Stimulated activated CD4-positive, alpha-beta T cell treated with anti-CD3 and anti-CD28 coated beads, Interleukin-4, amount 100 ng/mL, for 4 hours (primary cell): ENCODE data around the gene ACTN2.

ENCODE experiments used
- DNase-seq, 2 experiments: peaks; one replicate each; pipeline ENCODE4 v3.0.0-alpha.2; 2020

Gene ACTN2

DNA sequence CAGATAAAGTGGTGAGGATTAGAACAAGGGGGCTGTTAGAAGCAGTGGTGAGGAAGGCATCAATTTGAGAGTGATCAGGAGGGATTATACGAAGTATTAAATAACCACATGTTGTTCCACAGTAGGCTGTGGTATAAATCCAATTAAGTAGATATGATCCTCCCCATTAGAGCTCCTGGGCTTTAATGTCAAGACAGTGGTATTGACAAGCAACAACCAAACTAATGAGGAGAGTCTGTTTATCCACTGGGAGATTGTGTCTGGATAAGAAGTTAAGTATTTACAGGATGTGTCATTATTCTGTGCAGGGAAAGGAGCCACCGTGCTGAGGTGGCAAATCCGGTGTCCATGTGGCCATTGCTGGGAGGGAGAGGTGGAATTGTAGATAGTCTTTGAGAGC is 5.8 kb downstream of the ACTN2 start:
- no peak for DNase-seq

DNA sequence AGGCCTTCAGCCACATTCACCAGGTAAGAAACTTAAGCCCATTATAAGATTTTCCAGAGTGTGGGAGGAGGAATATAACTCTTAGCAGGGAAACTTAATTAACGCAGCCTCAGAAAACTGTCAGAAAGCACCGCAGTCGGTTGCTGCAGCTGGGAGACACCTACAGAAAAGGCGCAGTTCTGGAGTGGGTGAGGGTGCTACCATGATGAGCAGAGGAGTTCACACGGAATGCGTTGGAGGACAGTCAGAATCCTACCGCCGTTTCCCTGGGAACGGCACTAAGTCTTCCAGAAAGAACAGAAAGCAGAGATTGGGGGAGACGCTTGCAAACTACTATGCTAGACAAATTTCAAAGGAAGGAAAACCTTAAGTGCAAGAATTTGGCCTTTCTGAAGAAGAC is 6.4 kb downstream of the ACTN2 start:
- DNase-seq: no peak

DNA sequence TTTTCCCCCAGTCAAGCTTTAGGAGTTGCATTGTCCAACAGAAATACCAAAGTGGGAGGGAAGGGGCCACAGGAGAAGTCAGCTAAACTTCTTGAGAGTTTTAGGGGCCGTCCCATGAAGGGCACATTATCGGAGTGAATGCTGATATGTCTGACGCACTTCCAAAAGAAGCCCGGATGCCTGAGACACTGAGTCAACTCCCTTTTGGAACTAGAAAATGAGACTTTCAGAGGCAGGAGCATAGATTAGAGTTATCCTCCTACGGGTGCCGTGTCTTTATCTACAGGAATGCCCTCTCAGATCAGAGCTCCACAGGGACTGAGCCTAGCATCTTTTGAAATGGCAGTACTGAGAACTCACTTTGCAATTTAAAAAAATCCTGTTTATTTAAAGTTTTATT is 13.1 kb downstream of the ACTN2 start:
- no peak for DNase-seq

DNA sequence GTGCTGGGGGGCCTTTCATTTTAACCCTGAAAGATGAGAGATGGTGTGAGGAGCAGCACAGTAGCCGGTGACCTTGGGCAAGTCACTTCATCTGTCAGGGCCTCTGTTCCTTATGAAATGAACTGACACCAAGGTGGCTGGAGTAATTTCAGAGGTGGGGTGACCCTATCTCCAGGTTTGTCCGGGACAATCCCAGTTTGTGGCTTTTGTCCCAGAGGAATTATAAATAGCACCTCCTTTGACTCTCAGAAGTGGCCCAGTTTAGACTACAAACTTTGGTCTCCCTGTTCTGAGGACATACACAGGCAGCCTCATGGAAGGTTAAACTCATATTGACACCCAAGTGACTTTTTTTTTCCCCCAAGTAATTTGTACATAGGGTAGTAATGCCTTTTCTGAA is 14.6 kb downstream of the ACTN2 start:
- no peak for DNase-seq

DNA sequence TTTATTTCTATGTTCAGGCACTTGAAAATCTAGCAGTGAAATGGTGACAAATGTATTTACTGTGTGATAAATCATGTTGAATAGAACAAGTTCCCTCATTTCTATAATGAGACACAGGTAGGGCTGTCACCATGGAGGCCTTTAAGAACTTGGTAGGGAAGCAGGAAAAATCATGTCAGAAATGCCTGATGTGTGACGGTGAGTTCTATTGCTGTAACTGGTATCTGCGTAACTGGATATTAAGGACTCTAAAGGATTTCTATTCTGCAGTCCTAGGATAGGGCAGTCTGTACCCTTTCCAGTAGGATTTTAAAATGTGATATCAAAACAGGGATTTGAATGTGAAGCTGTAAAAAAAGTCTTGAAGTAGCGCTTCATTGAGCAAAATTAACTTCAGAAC is 15.5 kb downstream of the ACTN2 start:
- DNase-seq: no peak

DNA sequence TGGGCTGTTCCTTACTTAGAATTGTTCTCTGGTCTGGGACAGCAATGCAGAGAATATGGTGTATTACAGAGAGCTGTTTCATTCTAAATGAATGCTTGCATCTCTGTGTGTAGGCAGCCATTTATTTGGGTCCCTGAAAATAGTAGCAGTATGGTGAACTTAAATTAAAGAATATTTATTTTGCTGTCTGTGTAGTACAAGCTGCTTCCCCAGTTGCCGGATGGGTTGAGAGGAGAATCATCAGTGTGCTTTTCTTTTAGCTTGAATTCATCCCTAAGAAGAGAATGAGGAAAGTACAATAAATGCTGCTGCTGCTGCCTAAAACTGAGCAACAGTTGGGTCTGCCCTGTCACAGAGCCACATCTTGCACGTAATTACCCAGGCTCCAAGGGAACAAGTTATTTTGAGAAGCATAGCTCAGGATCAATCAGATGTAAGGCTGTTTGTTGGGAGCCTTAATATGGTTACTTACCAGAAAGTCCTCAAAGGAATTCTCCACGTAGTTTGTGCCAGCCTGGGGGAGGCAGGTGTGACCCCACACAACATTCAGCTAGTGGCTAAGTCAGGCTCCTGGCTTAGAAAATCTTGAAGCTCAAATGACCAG is 16.6 kb downstream of the ACTN2 start:
- DNase-seq: no peak

DNA sequence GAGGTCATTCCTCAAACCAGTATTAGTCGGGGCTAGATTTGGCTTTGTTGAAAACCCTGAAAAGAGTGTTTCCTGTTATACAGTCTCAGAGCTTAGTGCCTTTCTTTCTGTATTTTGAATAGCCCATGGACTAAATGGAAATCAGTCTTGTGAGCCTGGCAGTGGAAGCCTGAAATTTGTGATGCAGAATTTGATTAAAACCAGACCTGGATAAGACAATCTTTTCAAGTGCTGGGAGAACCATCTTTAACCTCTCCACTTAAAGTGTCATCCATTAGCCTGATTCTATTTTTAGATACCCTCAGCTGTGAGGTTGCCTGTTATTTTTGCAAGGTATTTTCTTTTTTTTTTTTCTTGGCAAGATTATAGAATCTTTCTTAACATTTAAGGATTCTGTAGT is 19.5 kb downstream of the ACTN2 start:
- DNase-seq: no peak

DNA sequence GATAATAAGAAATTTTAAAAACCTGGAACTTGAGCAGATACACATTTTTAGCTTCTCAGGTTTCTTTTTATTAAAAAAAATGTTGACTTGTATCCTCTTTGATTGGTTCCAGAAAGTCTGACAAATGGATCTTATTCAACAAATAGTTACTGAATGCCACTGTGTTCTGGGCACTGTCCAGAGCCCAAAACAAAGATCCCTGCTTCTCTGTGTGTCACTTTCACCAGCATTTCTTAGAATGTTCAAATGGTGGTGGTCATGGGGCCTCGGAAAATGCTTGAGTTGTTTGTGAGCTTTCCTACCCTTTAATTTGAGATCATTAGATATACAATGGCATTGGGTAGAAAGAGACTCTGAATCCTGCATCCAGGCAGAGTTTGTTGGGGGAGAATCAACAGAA is 19.9 kb downstream of the ACTN2 start:
- DNase-seq: no peak

DNA sequence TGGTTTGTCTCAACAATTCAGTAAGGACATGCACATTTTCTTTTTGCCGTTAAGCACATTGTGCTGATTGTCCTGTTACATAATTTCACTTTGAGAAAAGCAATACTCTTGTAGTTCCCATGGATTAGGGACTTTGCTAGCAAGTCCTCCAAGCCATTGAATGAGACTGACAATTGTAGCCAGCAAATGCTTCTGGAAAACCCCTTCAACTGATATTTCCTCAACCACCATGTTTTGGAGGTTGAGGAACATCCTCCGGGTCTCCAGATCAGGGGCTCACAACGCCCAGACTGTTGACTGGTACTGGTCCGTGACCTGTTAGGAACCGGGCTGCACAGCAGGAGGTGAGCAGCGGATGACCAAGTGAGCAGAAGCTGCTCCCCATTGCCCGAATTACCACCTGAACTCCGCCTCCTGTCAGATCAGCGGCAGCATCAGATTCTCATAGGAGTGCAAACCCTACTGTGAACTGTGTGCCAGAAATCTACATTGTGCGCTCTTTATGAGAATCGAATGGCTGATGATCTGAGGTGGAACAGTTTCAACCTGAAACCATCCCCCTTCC is 24.1 kb downstream of the ACTN2 start:
- no peak for DNase-seq

DNA sequence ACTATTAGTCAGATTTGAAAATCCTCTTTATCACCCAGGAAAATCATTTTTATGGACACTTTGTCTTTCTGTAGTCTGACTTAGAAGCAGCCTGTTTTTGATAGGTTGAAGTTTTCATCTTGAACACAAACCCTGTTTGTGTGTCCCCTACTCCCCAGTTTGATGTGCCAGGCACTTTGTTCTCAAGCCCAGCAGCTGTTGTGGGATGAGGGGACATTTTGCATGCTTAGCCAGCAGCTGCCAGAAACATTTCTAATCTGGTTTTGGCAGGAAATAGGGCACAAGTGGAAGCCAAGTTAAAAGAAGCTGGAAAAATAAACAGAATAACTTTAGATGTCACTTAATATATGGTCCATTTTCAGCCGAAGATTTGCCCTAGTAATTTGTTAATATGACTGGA is 29.9 kb downstream of the ACTN2 start:
- DNase-seq: no peak

DNA sequence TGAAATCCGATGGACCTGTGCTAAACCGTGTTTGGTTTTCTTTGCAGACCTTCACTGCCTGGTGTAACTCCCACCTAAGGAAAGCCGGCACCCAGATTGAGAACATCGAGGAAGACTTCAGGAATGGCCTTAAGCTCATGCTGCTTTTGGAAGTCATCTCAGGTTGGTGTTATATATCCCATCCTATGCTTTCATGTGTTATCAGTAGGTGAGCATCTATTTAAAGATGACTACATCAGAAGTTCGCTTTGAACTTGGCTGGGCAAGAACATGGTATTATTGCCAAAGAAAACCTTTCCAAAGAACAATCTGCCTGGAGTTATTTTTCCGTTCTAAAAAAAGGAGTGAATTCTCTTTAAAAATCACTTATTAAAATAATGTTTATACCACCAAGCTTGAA is 31.5 kb downstream of the ACTN2 start:
- DNase-seq: no peak

DNA sequence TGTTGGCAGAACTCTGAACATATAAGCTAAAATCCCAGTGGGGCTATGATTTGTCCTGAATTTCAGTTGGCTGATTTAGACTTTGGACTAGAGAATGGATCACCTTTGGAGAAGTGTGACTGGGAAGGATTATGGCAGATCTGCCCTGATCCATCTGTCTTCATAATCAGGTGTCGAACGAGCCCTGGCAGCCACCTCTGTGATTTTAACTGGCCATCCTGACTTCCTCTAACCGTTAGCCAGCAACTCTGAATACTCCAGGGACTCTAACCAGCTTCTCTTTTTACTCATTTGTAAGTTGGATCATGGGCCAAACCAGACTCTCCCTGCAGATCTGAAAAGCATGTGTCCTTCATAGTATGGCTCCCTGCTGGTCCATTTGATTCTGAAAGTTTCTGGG is 32.0 kb downstream of the ACTN2 start:
- no peak for DNase-seq

DNA sequence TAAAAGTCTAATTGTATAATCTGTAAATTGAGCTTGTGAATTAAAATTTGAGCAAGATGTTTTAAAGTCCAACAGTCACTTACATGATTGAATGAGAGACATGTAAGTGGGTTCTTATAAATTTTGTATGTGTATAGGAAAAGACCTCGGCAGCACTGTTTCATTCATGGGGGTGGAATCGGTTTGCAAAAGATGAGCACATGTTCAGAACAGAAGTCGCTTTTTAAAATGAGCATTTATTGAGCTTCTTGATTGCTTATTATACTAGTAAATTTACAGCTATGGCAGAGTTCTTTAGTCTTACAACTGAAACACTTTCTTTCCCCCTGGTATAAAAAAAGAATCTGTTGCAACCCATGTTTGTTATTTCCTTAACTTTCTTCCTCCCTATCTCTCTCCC is 33.9 kb downstream of the ACTN2 start:
- DNase-seq: no peak

DNA sequence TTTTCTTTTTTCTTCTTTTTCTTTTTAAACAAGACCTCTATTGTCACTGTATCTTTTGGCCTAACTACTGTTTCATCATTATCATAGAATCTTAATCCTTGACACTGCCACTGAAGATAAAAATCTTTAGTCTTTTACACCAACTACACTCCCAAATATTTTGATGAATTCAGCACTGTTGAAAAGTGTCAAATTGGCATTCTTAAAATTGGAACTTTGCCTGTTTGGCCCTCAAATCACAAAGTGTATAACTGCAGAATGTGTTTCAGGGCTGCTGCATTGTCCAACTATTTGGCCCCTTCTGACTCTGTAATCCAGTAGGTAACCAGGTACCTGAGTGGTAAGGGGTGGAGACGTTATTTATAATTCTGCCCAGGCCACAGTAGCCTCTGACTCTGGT is 34.3 kb downstream of the ACTN2 start:
- DNase-seq: no peak

DNA sequence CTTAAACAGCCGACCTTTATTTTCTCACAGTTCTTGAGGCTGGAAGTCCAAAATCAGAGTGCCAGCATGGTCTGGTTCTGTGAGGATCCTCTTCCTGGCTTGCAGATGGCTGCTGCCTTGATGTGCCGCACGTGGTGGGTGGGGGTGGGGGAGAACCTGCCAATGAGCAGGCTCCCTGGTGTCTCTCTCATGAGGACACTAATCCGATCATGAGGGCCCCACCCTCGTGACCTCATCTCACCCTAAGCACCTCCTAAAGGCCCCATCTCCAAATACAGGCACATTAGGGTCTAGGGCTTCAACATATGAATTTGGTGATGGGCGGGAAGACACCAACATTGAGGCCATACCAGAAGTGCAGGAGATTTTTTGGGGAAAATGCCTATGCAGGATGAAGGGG is 37.8 kb downstream of the ACTN2 start:
- no peak for DNase-seq

DNA sequence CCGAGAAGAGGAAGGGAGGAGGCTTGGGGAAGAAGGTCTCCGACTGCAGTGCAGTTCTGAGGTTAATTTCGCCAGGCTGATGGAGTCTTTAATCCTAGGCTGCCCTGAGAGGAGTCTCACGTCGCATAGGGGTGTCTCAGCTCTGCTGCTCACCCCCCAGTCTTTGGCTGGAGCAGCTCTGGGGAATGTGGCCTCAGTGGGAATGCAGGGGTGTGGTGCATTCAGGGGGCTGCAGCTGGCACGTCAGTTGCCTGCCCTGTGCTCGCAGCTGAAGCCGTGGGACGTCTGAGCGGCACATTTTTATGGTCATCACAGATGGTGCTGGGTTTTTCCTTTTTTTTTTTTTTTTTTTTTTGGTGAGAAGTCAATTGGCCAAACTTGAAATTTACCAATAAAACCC is 38.2 kb downstream of the ACTN2 start:
- no peak for DNase-seq

DNA sequence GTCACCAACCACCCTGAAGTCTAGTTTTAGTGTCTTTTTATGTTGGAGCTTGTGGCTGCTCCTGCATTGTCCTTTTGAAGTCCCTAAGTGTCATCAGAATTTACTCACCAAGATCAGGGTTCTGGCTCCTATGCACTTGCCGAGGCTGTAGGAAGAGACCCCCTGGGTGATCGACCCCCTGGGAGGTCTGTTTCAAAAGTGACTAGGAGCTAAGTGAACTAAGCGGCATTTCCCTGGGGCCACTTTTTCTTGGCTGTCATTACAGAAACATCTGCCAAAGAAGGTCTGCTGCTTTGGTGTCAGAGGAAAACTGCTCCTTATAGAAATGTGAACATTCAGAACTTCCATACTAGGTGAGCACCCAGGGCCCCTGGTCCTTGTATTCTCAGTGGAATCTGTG is 39.4 kb downstream of the ACTN2 start:
- no peak for DNase-seq

DNA sequence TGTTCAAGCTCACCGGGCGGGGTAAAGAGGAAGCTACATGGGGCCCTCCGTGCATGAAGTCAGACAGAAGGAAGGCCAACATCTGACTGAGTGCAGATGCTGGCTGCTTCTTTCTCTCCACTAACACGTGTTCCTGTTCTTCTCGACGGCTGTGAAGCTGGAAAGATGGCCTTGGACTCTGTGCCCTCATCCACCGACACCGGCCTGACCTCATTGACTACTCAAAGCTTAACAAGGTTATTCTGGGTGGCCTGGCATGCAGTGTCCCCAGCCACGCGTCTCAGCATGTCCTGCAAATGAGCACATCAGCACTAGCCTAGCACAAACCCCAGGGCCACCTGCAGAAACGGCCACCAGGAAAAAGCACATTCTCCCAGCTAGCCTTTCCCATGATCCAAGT is 41.2 kb downstream of the ACTN2 start:
- no peak for DNase-seq

DNA sequence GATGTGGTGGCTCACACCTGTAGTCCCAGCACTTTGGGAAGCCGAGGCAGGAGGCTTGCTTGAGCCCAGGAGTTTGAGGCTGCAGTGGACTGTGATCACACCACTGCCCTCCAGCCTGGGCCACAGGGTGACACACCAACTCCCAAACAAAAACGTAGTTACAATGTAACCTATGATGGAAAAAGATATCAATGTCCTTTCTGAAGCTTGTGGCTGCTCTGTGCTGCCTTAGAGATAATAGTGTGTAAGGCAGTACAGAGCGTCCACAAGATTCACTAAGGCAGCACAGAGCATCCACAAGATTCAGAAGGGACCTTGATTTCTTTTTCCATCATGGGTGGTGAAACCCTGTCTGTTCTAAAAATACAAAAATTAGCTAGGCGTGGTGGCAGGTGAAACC is 42.5 kb downstream of the ACTN2 start:
- DNase-seq: no peak

DNA sequence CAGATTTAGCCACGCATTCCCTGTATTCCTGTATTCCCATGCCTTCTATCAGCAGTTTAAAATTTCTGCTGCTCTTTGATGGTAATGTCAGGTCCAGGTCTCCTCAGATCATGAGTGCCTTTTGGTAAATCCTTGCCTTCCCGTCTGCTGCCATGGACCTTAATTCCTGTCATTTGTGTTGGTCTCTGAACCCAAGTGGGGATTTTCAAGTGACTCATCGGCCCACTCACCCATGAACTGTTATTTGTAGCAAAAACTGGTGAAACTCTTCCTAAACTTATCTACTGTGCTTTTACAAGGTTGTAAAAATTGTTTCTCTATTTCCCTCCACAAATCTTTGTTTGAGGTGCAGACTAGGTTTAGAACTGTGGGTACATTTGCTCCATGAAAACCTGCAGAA is 47.4 kb downstream of the ACTN2 start:
- no peak for DNase-seq

DNA sequence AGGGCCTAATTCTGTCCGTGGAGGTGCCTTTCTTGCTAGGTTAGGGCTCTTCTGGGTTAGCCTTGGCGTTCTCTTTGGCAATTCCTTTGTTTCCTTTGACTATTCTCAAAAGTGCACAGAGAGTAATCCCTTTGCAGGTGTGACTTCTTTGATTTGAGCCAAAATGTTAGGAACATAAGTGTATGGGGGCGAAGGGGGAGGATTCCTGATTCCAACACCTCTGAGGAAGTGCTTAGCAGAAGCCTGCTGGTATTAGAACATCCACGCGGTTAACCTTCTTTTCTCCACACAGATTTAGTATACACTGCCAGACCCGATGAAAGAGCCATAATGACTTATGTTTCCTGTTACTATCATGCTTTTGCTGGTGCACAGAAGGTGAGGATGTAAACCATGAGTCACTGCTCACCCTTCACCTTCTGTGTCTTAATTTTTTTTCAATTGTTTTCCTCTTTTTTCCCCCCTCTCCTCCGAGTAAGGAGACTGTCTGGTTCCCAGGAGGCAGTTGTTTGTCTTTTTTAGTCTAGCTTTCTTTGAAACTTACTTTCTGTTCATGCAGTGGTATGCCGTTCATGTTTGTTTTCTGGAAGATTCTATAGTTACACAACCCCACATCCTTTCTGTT is 48.0 kb downstream of the ACTN2 start:
- DNase-seq: no peak

DNA sequence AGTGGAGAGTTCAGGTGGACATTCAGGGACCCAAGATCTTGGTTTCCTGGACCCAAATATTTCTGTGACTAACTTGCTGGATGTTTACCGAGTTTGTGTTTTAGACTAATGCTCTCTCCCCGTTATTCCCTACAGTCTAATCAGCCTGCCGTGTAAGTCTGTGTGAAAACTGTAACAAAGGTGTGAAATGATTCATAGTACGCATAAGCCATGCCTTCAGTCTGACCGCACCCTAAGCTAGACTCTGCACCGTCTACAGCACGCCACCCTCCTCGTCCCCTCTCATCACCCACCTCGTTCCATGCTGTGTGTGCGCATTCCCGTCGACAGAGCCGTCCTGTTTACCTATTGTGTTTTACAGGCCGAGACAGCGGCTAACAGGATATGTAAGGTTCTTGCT is 50.5 kb downstream of the ACTN2 start:
- DNase-seq: no peak

DNA sequence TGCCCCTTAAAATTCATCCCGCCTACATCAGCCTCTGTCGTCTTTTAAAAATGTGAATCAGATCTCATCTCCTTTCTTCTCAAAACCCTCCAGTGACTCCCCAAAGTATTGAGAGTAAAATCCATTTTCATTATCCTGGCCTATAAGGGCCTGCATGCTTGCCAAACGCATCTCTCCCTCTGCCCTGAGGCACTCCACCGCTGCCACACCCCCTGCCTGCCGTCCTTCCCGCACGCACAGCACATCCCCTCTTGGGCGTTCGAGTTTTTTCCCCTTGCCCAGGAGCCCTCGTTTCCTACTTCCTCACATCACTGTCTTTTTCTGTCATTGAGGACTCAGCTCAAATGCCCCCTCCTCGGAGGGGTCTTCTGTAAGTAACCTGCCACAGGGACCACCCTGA is 55.5 kb downstream of the ACTN2 start:
- no peak for DNase-seq

DNA sequence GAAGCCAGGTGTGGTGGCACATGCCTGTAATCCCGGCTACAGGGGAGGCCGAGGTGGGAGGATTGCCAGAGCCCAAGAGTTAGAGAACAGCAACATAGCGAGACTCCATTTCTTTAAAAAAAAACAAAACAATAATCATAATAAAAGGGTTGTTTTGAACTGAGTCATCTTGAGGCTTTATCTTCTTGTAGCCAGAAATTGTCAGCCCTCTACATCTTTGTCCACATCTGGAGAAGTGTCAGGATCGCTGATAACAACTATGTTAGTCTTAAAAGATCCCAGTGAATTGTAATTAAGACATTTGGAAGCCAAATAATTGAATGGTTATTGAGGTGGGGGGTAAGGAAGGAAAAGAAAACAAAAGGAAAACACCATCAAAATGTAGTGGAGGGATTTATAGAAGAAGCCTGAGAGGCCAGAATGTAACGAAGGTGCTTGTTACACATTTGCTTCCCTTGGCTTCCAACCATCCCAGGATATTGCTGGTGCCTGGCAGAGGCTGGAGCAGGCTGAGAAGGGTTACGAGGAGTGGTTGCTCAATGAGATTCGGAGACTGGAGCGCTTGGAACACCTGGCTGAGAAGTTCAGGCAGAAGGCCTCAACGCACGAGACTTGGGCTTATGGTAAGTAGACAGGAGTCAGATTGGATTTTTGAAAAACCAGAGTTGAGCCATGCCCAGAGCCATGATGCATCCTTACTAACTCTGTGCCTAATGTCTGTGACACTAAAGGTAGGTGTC is 56.3 kb downstream of the ACTN2 start:
- DNase-seq: no peak
